NOMO-1 (cell line): ENCODE measurements around the gene SEM1.
"Not testable (repeated sequence)": the region's sequence is repeated elsewhere in the genome, so short reads cannot be mapped to it uniquely, and the experiment has no call there.

Experiments
- DNase-seq, 2 experiments: peaks; one replicate each; lab custom pipeline; 2025; ENCODE audit not compliant: unreplicated experiment in 2 of 2; lab: John Stamatoyannopoulos, UW

Gene SEM1

DNA sequence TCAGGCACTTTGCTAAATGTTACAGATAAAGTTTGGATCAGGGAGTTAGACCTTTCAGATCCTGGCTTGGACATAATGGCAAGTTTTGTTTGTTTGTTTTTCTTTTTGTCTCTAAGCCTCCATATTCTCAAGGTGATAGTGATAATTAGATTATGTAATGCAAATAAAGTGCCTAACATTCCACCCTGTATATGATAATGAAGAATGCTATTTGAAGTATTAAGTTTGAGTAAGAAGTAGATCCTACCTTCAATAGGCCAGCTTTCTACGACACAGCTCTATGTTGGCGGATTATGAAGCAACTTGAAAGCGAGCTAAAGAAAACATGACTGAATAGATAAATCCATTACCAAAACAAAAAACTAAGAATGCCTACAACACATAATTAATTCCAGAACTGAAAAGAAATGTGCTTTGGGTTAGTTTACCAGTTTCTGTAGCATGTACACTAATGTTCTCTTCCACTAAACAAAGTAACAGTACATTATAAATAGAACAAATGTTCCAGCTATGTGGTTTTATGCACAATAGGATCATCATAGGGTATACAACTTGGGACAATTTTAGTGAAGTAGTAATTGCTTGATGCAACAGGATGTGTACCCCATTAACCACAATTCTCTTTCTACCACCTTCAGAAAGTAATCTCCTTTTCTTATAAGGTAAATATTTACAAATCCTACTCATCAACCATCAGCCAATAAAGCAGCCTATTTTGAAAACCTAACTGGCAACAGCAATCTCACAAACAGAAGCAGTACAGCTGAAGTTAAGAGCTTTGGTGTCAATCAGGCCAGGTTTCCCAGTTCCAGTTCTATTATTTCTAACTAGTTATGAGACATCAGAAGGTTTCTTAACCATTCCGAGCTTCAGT is 1.5 kb downstream of the SEM1 start:
- DNase-seq: peak in 1 of 2 experiments; percentile 38

DNA sequence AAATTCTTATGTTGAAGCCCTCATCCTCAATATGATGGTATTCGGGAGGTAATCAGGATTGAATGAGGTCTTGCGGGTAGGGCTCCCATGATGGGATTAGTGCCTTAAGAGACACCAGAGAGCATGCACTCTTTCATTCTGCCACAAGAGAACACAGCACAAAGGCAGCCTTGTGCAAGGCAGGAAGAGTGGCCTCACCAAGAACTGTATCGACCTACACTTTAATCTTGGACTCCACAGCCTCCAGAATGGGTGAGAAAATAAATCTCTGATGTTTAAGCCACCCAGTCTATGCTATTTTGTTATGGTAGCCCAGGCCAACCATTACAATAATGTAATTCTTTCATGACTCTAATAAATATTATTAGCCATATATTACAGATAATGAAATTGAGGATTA is 8.4 kb downstream of the SEM1 start:
- DNase-seq: no peak

DNA sequence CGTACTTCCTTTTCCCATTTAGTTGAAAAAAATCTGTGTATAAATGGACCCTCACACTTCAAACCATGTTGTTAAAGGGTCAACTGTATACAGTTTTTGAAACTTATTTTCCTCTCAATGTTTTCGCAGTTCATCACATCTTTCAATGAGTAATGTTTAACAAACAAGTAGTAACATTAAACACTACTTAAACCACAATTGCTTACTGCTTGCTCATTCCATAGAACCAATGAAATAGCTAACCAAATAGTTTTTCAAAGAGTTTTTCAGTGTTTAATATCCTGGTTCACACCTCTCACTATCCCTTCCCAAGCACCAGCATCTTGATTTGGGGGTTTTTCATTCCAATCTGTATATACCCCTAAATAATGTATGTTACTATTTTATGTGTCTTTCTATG is 9.1 kb downstream of the SEM1 start:
- no peak for DNase-seq

DNA sequence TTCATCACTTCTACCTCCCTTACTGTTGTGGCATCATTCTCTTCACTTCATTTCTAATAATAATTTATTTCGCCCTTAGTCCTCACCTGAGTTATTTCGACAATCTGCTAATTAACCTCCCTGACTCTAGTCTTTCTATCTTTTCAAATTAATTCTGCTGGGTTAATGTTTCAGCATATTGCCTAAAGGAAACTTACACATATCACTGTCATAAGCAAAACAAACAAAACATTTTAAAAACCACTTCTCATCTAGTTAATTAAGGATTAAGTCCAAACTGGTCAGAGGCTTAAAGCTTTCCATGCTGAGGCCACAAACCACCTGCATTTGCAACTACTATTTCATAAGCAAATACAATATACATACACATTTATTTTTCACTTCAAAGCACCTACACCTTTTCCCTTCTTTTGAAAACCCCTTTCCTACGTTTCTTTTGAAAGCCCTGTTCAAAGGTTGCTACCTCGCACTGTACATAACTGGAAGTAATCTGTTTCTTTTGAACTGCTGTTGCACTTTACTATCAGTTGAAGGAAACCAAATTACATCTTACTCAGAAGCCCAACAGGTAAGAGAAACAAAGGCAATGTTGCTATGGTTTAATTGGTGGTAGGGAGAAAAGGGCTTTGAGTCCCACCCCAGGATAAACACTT is 10.3 kb downstream of the SEM1 start:
- no peak for DNase-seq

DNA sequence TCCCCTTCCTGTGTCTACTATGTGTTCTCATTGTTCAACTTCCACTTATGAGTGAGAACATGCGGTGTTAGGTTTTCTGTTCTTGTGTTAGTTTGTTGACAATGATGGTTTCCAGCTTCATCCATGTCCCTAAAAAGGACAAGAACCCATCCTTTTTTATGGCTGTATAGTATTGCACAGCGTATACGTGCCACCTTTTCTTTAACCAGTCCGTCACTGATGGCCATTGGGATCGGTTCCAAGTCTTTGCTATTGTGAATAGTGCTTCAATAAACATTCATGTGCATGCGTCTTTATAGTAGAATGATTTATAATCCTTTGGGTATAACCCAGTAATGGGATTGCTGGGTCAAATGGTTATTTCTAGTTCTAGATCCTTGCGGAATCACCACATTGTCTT is 11.2 kb downstream of the SEM1 start:
- not testable (repeated sequence) for DNase-seq

DNA sequence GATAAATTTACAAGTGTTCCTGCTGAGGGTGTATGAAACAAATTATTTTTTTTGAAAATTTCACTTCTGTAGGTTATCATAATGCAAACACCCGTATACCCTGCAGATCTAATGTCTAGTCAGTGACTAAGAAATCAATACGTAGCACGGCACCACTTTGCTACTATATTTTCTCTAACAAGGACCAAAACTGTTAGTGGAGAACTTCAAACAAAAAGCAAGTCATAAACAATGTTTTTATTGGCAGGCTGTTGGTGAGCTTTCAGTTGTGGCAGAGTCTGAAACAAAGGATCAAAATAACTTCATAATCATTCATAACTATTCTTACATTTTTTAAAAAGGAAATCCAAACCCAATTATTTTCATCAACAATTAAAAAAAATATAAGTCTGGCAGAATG is 11.8 kb downstream of the SEM1 start:
- DNase-seq: no peak

DNA sequence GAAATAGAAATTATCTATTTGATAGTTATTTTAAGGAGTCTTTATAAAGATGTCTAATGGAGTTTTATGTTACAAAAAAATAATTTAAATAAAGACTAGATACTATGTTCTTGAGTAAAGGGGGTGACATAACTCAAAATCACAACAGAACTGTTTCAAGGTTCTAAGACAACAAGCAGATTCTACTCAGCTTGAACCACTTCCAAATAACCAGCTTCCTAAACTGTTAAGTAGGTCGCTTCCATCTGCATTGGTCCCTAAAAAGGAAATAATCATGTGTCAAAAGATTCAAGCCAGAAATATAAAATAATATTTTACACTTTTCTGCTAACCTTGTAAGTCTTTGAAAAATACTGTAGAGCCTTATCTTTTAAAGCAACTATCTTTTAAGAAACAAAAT is 14.1 kb downstream of the SEM1 start:
- DNase-seq: no peak

DNA sequence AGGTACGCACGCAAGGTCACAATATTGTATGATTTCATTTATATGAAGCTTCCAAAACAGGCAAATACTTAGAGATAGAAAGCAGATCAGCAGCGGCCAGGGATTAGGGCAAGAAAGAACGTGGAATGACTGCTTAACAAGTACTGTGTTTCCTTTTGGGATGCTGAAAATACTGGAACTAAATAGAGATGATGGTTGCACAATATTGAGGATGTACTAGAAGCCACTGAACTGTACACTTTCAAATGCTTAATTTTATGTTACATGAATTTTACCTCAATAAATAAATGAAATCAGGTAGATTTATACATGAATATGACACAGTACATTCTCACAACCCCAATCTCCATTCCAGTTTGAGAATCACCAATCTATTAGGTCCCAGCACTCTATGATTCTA is 15.6 kb downstream of the SEM1 start:
- peak; percentile 20 to 57 for DNase-seq

DNA sequence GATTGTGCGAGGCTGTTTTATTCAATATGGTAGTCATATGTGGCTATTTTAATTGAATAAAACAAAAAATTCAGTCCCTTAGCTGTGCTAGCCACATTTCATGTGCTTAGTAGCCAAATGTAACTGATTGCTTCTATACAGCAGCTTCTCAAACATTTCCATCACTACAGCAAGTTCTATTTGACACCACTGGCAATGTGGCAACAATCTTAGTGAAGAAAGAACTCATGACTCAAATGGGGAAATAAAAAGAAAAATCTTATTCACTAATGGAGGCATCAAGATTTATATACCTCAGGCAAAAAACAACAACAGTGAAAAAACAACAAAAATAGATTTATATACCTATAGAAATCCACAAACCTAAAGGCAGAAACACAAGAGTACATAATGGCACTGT is 17.9 kb downstream of the SEM1 start:
- DNase-seq: peak; percentile 48 to 96

DNA sequence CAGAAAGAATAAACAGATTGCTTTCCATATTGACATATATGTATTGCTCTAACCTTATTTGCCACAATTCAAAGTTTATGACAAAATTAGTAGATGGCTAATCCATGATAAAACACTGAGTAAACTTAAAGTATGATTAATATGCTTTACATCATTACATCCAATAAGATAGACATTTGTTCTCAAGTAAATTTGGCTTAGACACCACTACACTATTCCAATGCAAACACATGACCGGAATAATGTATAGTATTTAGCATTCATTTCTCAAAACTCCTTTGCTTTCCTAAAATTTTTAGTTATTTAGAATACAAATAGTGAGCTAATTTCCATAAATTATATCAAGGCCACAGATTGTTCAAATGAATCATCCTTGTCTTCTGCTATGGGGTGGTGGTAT is 20.2 kb downstream of the SEM1 start:
- no peak for DNase-seq

DNA sequence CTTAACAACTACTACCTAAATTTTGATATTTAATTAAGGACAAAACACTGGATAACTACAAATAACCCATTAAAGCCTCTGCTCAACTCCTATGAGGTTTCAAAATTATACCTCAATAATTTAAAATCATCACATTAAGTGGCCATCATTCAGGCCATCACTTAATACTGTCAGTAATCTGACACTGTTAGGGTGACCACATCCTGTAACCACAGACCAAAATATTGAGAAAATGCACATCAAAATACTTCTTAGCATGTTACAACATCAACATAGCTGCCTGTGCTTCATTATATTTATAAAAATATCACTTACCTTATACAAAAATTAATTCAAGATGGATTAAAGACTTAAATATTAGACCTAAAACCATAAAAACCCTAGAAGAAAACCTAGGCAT is 23.3 kb downstream of the SEM1 start:
- DNase-seq: peak; percentile 80 to 94

DNA sequence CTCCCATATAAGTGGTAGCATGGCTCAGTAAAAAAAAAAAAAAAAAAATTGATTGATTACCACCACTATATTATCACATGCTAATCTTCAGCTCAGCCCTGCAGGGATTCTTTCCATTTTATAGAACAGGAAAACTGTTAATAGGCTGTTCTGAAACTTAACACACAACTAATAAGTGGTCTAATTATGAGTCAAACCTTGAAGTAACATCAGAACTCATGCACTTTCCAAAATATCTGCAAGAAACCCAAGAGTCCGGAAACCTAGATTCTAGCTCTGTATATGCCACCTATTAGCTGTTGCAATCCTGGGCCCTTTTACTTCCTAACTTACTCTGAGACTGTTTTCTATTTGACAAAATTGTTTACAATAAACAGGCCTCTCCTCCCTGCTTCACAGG is 23.9 kb downstream of the SEM1 start:
- peak in 1 of 2 experiments; percentile 79 for DNase-seq

DNA sequence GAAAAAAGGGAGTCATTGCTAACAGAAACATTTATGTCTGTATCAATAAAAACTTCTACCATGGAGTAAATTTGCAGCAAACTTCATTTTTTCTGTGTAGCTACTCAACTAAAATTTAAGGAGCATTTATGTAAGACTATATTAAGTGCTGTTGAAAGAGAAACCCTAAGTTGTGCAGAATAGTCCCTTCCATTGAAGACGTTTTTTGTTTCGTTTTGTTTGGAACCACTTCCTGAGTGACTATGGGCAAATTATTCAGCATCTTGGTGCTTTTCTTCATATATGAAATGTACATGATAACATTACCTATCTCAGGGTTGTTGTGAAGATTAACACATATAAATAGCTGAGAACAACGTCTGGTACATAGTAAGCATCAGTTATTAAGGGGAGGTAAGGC is 24.3 kb downstream of the SEM1 start:
- DNase-seq: peak in 1 of 2 experiments; percentile 64

DNA sequence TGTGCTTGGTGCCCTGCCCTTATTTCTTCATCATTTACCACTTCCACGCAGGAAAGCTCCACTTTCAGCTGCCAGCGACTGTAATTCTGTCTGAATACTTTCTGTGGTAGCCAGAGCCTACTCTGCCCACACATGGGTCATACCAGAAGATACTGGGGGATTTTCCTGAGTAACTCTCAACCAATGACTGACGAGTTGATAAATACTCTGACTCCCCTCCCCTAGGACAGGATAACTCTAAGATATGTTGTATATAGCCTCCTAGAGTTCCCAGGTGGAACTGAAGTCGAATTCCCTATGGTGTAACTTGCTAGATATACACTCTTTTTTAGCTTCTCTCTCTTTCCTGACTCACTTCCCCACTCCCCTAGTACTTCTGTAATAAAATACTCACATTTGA is 29.8 kb downstream of the SEM1 start:
- DNase-seq: no peak

DNA sequence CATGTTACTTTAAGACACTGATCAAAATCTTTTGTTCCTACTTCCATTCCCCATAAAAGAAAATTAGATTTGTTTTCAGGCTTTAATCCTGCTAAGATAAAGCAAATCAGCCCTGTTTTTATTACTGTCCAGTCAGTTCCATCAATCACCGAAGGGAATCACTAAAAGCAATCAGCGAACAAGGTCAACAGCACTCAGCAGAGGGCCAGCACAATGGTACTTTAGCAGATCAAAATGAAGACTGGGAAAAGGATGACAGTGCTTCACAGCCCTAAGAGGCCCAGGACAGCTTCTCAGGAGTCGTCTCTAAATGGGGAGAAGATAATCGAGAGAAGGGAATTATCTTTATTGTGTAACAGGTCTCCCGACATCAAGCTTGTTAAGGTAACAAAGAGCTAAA is 32.7 kb downstream of the SEM1 start:
- no peak for DNase-seq

DNA sequence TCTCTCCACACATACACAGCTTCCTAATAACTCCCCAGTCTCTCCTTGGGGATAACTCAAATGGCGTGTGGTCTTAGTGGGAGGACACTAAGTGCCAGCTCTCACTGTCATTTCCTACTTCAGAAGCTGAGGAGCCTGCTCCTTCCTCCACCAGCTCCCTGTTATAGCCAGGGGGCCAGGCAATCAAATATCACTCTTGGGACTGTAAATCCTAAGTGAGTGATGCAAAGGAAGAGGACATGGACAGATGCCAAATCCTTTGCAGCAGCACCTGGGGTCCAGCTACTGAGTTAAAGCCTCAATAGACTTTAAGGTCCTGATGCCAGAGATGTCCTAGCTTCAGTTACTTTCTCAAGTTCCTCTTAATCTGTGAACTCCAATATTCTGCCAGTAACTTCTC is 34.1 kb downstream of the SEM1 start:
- no peak for DNase-seq

DNA sequence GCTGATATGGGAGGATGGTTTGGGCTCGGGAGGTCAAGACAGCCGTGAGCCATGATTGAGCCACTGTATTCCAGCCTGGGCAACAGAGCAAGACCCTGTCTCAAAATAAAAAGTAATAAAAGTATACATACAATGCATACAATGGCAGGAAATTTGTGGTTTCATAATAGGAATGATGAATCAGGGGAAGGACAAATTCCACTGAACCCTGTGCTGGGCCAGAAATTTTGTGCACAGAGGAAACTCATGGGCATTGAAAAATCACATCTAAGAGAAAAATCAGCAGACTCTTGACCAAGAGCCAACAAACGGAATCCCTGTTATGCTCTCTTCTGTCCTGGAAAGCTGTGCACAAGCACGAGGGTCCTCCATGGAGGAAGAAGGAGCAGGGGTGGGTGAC is 35.1 kb downstream of the SEM1 start:
- DNase-seq: no peak

DNA sequence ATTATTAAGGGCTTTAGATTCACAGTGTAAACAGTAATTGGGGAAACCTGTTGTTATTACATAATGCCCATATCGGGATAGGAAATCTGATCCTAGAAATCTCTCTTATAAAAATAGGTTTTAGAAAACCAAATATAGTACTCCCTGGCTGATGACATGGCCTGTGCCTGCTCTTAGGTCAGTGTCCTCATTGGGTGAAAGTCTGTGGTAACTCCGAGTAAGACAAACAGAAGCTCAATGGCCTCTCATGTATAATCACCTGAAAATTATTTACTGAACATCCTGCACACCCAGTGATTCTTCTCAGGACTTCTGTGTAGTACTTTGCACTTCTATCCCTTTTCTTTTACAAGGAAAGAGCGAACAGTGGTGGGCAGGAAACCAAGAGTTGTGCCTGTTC is 37.8 kb downstream of the SEM1 start:
- no peak for DNase-seq

DNA sequence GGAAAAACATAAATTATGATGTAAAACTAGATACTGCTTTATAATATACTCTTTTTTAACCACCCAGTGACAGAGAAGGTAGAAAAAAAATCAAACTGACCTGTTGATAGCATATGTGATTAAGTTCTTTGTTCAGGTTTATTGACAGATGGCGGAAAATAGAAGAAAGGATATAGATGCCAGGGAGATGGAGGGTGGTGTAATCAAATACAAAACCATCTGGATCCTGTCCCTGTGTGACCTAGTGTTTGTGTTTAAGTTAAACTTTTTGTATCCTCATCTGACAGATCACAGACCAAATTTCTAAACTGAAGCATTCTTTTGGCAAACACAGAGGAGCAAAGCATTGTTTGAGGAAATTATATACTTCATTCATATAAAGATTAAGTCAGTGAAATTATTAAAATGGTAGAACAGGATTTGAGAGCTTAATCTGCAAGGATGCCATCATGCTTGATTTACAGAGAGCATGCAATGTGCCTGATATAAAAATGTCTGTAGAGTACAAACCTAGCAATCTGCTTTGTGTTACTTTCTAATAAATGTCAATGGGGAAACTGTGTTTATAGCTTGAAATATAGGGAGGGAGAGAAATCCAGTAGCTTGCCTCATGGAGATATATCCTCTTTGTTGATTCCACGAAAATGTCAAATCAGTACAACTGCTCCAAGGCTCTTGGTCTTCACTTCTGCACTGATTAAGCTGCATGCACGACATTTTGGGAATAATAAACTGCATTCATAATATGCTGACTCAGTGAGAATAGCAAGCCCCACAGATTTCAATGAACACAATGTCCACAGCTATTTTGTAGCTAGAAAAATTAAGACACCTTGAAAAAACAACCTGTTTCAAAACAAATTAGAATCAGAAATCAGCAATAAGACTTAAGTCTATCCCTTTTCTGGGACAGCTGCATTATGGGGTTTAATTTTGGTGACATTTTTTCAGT is 39.0 kb downstream of the SEM1 start:
- no peak for DNase-seq

DNA sequence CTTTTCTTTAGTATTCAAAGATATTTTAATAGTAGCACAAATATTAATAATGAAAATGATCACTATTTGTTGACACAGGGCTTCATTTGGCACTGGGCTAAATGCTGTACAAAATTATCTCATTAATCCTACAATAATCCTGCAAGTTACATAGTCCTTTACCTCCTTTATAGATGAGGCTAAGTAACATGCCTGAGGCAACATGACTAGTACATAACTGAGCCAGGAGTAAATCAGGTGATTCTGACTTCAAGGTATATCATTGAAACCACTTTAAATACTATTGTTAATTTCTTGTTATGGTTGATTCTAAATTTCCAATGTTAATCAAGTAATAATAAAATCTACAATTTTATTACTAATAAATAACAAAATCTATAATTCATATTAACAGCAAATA is 39.8 kb downstream of the SEM1 start:
- no peak for DNase-seq

DNA sequence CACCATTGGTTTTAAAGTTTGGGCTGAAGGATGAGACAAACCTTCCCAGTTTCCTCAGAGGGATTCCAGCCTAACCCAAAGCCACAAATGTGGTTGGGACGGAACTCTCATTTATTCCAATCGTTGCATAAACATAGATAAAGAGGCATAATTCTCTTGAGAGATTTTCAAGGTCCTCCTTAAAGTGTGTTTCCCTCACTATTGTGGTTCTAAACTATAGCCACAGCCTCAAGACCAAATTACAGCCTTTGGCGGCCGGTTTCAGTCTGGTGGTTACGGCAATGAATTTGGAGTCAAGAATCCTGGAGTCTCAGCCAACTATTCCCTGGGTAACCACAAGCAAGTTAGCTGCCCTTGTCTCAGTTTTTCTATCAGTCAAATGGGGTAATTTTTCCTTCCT is 42.6 kb downstream of the SEM1 start:
- no peak for DNase-seq
